OCI-LY7 (cell line): ENCODE results near the gene PZP. TPM values are rescaled to one million over a fixed set of nuclear protein-coding genes. Genes with fewer than 3 reads are reported as not detected.

Source experiments
- BruUV-seq: library from RNA; stranded (reverse); fragments of 400-500 nt; replicated peaks from 2 replicates; lab custom pipeline; 2021; lab: Mats Ljungman, UMichigan
- CTCF ChIA-PET: fragments of 300-600 bp; sonication (Branson Sonifier 250); formaldehyde crosslinking; loops from one replicate; lab custom pipeline; 2022; ENCODE audit warnings: antibody characterized with exemption; ENCODE audit not compliant: unreplicated experiment; lab: Charles Lee
- POLR2A ChIA-PET: fragments of 300-600 bp; sonication (Branson Sonifier 250); formaldehyde crosslinking; loops from one replicate; lab custom pipeline; 2022; ENCODE audit warnings: antibody characterized with exemption; lab: Charles Lee
- DNase-seq: peaks from one replicate; pipeline ENCODE4 v3.0.0-alpha.2; 2015; ENCODE audit warnings: low spot score
- H2AFZ ChIP-seq: fragments of 200-600 bp; sonication (generic), shearing (Covaris generic); 2 replicates; pipeline ENCODE4 v1.6.1; 2014; ENCODE audit warnings: mild to moderate bottlenecking, antibody characterized with exemption, low read length, moderate library complexity
- H3K27ac ChIP-seq: fragments of 200-600 bp; sonication (generic); 2 replicates; pipeline ENCODE4 v1.5.1; 2014; ENCODE audit warnings: mixed run types, low read depth, mild to moderate bottlenecking, moderate library complexity, low read length, inconsistent platforms; ENCODE audit not compliant: poor library complexity, severe bottlenecking
- H3K36me3 ChIP-seq: fragments of 200-600 bp; sonication (generic); 2 replicates; pipeline ENCODE4 v1.6.1; 2014; ENCODE audit warnings: mild to moderate bottlenecking, antibody characterized with exemption, low read length, moderate library complexity, mixed read lengths; ENCODE audit not compliant: insufficient read depth
- H3K4me1 ChIP-seq: fragments of 200-600 bp; sonication (generic); 2 replicates; pipeline ENCODE4 v1.5.1; 2014; ENCODE audit warnings: mild to moderate bottlenecking, low read length; ENCODE audit not compliant: insufficient read depth, poor library complexity, severe bottlenecking
- H3K4me2 ChIP-seq: fragments of 200-600 bp; sonication (generic); 2 replicates; pipeline ENCODE4 v1.6.1; 2014; ENCODE audit warnings: mild to moderate bottlenecking, low read length
- H3K4me3 ChIP-seq: fragments of 200-600 bp; sonication (generic); 2 replicates; pipeline ENCODE4 v1.5.1; 2014; ENCODE audit warnings: mild to moderate bottlenecking, low read depth, low read length; ENCODE audit not compliant: poor library complexity, severe bottlenecking
- H3K79me2 ChIP-seq: fragments of 200-600 bp; sonication (generic); 2 replicates; pipeline ENCODE4 v1.6.1; 2016; ENCODE audit warnings: low read depth, mild to moderate bottlenecking, low read length, moderate library complexity, mixed read lengths; ENCODE audit not compliant: insufficient read depth
- H3K9me2 ChIP-seq: fragments of 200-600 bp; sonication (generic); 2 replicates; pipeline ENCODE4 v1.6.1; 2016; ENCODE audit warnings: mild to moderate bottlenecking, low read length, mixed read lengths; ENCODE audit not compliant: insufficient read depth
- H3K9me3 ChIP-seq: fragments of 200-600 bp; sonication (generic); 2 replicates; pipeline ENCODE4 v1.6.1; 2014; ENCODE audit warnings: mild to moderate bottlenecking, mixed run types, low read length, mixed read lengths
- H4K20me1 ChIP-seq: fragments of 200-600 bp; sonication (generic); 2 replicates; pipeline ENCODE4 v1.6.1; 2014; ENCODE audit warnings: mild to moderate bottlenecking, antibody characterized with exemption, low read length, moderate library complexity, mixed read lengths; ENCODE audit not compliant: insufficient read depth
- EZH2phosphoT487 ChIP-seq: fragments of 200-600 bp; sonication (generic); IDR thresholded peaks from 2 replicates; pipeline ENCODE4 v1.6.1; 2018; ENCODE audit warnings: low read depth, borderline replicate concordance, mild to moderate bottlenecking, mixed run types, antibody characterized with exemption, low read length, moderate library complexity, mixed read lengths
- intact Hi-C: fragments of 100-400 bp; cut with micrococcal nuclease; formaldehyde crosslinking; loops from one replicate; pipeline ENCODE4 v1.10.0; 2022; ENCODE audit not compliant: unreplicated experiment
- total RNA-seq, 2 experiments: library from RNA; depleted of rRNA in 1 of 2; stranded (reverse); fragments of >200 nt in 1 of 2; shearing (Covaris generic) in 1 of 2; gene quantifications; 2 replicates each; pipeline ENCODE4 v1.2.3, GENCODE V29; 2014 to 2022
- TF ChIP-seq, protein P1 (sequence below): fragments of 200-600 bp; sonication (generic); conservative IDR thresholded peaks from 2 replicates; pipeline ENCODE4 v1.5.1; 2014; ENCODE audit warnings: mild to moderate bottlenecking, antibody characterized with exemption, low read length, moderate library complexity, mixed read lengths

PZP gene
- total RNA-seq, 2 experiments from 2014 or later, result not detected

DNA sequence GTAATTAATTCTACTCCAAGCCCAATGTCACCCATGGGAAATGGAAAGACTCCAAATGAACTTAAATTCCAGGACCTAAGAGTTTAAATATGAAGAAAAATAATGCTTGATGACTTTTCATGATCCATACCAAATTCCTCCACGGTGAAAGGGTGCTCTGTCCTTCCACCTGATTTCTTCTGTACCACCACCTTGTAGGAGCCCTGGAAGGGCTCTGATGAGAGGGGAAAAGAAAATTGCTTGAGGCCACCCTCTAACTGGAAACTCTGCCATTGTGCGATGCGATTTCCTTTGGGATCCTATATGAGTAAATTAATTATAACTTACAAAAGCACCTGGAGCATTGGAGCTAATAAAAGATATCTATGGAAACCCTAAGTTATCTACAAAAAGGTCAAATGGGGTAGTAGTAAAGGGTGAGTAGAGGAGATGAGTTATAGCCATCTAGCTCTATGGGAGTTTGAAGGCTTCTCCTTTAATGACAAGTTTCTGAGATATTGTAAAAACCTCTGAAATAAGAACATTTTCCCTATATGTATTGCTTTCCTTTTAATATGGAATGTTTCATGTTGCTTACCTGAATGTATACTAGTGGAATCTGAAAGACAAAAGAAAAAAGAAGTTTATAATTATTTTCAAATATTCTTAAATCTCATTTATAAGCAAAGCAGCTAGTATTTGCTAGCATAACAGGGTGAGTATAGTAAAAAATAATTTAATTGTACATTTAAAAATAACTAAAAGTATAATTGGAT lies 98.3 kb downstream of the PZP start:
- Histone ChIP-seq H3K27ac (no peak overlapping the region), H3K4me2 (no peak overlapping the region), H3K79me2 (no peaks in the 10 kb centered on the region), H3K9me3 (no peaks in the 10 kb centered on the region), H3K9me2 (no peaks in the 10 kb centered on the region), H3K4me1 (no peaks in the 10 kb centered on the region), H2AFZ (no peak overlapping the region), H4K20me1 (no peaks in the 10 kb centered on the region), H3K36me3 (no peaks in the 10 kb centered on the region), H3K4me3 (no peak overlapping the region)
- intact Hi-C loops, result no loop called here
- no peak for DNase-seq
- ChIA-PET CTCF (no interaction called here), POLR2A (no interaction called here)
- BruUV-seq, result no TSS peak
- no peak for TF ChIP-seq EZH2phosphoT487
- TF ChIP-seq, protein P1, sequence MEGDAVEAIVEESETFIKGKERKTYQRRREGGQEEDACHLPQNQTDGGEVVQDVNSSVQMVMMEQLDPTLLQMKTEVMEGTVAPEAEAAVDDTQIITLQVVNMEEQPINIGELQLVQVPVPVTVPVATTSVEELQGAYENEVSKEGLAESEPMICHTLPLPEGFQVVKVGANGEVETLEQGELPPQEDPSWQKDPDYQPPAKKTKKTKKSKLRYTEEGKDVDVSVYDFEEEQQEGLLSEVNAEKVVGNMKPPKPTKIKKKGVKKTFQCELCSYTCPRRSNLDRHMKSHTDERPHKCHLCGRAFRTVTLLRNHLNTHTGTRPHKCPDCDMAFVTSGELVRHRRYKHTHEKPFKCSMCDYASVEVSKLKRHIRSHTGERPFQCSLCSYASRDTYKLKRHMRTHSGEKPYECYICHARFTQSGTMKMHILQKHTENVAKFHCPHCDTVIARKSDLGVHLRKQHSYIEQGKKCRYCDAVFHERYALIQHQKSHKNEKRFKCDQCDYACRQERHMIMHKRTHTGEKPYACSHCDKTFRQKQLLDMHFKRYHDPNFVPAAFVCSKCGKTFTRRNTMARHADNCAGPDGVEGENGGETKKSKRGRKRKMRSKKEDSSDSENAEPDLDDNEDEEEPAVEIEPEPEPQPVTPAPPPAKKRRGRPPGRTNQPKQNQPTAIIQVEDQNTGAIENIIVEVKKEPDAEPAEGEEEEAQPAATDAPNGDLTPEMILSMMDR, result no peak

DNA sequence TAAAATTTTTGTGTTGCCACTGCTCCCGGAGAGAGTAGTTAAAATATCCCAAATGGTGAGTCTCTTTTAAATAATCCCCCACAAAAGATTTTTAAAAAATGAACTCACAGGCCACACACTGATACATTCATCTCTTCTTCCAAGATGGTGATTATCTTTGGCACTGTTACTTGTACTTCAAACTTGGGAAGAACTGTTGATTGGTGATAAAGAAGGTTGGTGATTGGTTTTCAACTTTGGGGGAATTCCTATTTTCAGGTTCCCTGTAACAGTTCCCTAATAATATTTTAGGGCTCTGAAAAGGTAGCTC lies 99.0 kb downstream of the PZP start:
- no peak for DNase-seq
- no peaks in the 10 kb centered on the region for H4K20me1 ChIP-seq
- H3K4me3 ChIP-seq, result no peak overlapping the region
- ChIA-PET CTCF (no interaction called here), POLR2A (interaction anchor here (0.6 kb wide), 1 partner anchor 568 kb away, joined by 3 read pairs; no protein-coding TSS in a partner anchor)
- no peaks in the 10 kb centered on the region for H3K79me2 ChIP-seq
- H3K9me3 ChIP-seq, result no peaks in the 10 kb centered on the region
- H3K9me2 ChIP-seq, result no peaks in the 10 kb centered on the region
- no peaks in the 10 kb centered on the region for H3K4me1 ChIP-seq
- no peak overlapping the region for H3K27ac ChIP-seq
- H2AFZ ChIP-seq, result no peak overlapping the region
- no peaks in the 10 kb centered on the region for H3K36me3 ChIP-seq
- no peak for TF ChIP-seq EZH2phosphoT487
- TF ChIP-seq, protein P1, result no peak
- intact Hi-C loops, result no loop called here
- H3K4me2 ChIP-seq, result no peak overlapping the region
- no TSS peak for BruUV-seq

DNA sequence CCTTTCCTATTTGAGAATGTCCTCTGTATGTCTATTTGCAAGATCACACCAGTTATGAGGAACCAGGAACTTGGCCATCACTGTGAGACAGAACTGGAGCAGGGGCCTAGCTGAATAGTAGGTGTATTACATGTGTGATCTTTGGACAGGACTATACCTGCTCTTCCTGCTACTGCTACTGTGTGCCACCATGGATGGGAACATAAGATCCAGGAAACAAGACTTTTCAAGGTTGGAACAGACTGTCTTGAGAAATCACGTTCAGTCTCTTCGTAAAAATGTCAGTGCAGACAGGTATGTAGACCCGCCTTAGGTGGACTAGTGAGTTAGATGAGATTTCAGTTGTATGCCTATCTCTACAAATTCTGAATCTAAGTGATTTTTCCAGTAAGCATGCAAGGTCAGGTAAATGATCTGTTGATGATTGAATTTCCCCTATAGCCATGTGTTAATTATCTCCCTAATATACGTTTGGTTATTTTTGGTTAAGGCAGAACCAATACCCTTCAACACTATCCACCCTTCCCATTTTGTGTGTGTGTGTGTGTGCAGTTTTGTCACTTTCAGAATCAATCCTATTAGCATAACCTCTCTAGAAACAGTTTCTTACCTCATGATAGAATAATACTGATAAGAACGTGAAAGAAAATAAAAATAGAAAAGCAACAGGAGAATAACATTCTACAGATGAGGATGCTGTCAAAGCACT lies 99.5 kb downstream of the PZP start:
- no peaks in the 10 kb centered on the region for H3K9me3 ChIP-seq
- intact Hi-C loops, result no loop called here
- H2AFZ ChIP-seq, result no peak overlapping the region
- no peaks in the 10 kb centered on the region for H3K36me3 ChIP-seq
- no peaks in the 10 kb centered on the region for H3K79me2 ChIP-seq
- no peaks in the 10 kb centered on the region for H3K9me2 ChIP-seq
- H3K27ac ChIP-seq, result no peak overlapping the region
- H4K20me1 ChIP-seq, result no peaks in the 10 kb centered on the region
- CTCF ChIA-PET, result no interaction called here
- no peak for DNase-seq
- TF ChIP-seq, protein P1, result no peak
- TF ChIP-seq EZH2phosphoT487, result no peak
- no peak overlapping the region for H3K4me2 ChIP-seq
- no peaks in the 10 kb centered on the region for H3K4me1 ChIP-seq
- POLR2A ChIA-PET, result interaction anchor here (0.6 kb wide), 1 partner anchor 567 kb away, joined by 3 read pairs; no protein-coding TSS in a partner anchor
- no TSS peak for BruUV-seq
- H3K4me3 ChIP-seq, result no peak overlapping the region
